Transverse colon (tissue), 4 donors: Measurements from ENCODE around the gene FLT1.

Source experiments
- POLR2A ChIP-seq: fragments of 450-650 bp; IDR thresholded peaks from one replicate; pipeline ENCODE4 v1.6.1; 2016; ENCODE audit warnings: antibody characterized with exemption, mild to moderate bottlenecking, moderate library complexity
- POLR2AphosphoS5 ChIP-seq, 3 donors: sonication (generic); formaldehyde crosslinking; IDR thresholded peaks; one replicate each; pipeline ENCODE4 v1.6.1; 2016; ENCODE audit warnings: antibody characterized with exemption in 3 of 3
- TF ChIP-seq, protein P1 (sequence below), 5 experiments: fragments of 200-600 bp in 3 of 5; fragments of 450-650 bp in 2 of 5; sonication (generic) in 3 of 5; IDR thresholded peaks; 1 replicate in 2 of 5; 2 replicates in 3 of 5; pipeline ENCODE4 v1.5.1; 2016 to 2017; ENCODE audit warnings: antibody characterized with exemption in 5 of 5, inconsistent platforms in 3 of 5, mild to moderate bottlenecking in 2 of 5, moderate library complexity in 1 of 5

DNA sequence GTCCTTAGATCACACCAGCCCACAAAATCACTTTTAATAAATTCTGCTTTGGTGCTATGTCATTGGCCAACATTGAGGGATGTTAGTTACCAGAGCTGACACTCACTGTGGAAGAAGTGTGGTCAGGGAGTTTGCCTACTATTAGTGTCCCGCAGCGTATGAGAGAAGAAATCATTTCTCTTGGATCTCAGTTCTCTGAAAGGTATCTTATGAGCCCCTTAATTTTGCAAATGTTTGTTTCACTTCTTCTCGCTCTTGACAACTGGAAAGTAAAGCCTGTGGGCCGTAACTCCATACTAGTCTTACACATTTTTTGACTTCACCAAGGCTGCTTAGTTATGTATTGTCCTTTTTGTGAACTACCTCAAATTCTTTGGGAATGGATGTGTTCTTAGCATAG lies 80.9 kb downstream of the FLT1 start:
- no peak for TF ChIP-seq POLR2A
- TF ChIP-seq, protein P1, sequence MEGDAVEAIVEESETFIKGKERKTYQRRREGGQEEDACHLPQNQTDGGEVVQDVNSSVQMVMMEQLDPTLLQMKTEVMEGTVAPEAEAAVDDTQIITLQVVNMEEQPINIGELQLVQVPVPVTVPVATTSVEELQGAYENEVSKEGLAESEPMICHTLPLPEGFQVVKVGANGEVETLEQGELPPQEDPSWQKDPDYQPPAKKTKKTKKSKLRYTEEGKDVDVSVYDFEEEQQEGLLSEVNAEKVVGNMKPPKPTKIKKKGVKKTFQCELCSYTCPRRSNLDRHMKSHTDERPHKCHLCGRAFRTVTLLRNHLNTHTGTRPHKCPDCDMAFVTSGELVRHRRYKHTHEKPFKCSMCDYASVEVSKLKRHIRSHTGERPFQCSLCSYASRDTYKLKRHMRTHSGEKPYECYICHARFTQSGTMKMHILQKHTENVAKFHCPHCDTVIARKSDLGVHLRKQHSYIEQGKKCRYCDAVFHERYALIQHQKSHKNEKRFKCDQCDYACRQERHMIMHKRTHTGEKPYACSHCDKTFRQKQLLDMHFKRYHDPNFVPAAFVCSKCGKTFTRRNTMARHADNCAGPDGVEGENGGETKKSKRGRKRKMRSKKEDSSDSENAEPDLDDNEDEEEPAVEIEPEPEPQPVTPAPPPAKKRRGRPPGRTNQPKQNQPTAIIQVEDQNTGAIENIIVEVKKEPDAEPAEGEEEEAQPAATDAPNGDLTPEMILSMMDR (IDR thresholded peaks at IDR 0.05) = no peak
- TF ChIP-seq POLR2AphosphoS5 (IDR thresholded peaks at IDR 0.05) = no peak
